GM21717 (cell line): ENCODE data around the gene ARHGEF10L.

Experiments
- ATAC-seq: cut with Tn5 transposase; IDR thresholded peaks from one replicate; pipeline ENCODE4 v1.9.1; 2021; ENCODE audit warnings: mild to moderate bottlenecking, moderate library complexity; ENCODE audit not compliant: unreplicated experiment

ARHGEF10L gene

DNA sequence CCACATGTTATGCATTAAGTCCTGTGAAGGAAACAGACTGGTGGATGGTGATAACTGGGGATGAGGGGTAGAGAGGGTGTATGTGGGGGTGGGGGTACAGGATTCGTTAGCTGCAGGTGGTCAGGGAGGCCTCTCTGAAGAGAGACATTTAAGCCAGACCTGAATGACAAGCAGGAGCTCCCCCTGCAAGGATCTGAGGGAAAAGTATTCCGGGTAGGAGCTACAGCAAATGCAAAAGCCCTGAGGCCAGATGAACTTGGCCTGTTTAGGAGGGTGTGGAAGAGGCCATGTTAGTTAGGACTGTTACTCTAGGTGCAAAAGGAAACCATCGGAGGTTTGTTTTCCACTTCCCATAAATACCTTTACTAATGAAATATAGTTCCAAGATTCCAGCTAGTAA is 9.9 kb downstream of the ARHGEF10L start:
- no peak for ATAC-seq

GRCh38 chr1:17550729-17551584 is 11.5 kb downstream of the ARHGEF10L start:
- no peak for ATAC-seq

- ATAC-seq, result no peak
Measured at GRCh38 chr1:17551755-17552234, 12.3 kb downstream of the ARHGEF10L start.

DNA sequence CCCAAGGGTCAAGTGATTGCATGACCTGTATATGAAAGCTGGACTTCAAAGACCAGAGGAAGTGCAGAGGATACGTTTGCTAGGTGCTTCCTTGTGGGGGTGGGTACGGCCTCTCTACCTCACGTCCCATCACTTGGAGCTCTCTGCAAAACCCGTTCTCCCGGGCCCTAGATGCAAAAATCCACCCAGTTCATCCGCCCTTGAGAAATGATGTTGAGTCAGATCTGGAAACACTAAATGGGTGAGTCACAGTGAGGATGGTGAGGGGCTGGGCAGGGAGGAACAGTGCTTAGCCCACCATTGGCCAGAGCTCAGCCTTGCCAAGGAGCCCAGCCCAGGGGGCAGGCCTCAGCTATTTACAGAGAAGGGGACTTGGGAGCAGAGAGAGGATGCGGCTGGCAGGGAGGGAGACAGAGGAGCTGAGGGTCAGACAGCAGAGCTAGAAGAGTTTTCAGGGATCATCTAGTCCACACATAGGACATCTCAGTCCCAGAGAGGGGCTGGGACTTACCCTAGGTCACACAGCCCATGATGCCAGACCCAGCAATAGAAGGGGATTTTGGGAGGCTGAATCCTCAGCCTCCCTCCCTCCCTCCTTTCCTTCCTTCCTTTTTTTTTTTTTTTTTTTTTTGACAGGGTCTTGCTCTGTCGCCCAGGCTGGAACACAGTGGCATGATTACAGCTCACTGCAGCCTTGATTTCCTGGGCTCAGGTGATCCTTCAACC is 14.6 kb downstream of the ARHGEF10L start:
- ATAC-seq, result no peak

GRCh38 chr1:17554954-17555353 is 15.5 kb downstream of the ARHGEF10L start:
- no peak for ATAC-seq

GRCh38 chr1:17557986-17558385 is 18.5 kb downstream of the ARHGEF10L start:
- ATAC-seq, result no peak

DNA sequence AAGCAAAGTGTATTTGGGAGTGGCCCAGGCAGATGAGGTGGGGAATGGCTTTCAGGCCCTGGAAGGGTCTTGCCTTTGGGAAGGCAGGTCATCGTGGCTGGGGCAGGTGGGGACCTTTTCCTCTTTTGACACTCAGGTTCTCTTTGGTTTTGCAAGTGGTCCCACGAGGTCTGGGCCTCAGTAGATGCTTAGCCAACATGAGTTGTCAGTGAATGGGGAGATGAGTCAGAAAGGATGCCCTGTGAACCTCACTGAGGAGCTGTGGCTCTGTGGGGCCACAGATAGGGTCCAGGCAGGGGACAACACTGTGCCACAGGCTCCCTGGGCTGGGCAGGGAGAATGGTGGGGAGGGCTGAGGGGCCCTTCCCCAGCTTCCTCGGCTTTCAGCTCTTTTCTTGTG is 19.0 kb downstream of the ARHGEF10L start:
- ATAC-seq, result no peak

- no peak for ATAC-seq
Measured at GRCh38 chr1:17558954-17559614, 19.6 kb downstream of the ARHGEF10L start.

DNA sequence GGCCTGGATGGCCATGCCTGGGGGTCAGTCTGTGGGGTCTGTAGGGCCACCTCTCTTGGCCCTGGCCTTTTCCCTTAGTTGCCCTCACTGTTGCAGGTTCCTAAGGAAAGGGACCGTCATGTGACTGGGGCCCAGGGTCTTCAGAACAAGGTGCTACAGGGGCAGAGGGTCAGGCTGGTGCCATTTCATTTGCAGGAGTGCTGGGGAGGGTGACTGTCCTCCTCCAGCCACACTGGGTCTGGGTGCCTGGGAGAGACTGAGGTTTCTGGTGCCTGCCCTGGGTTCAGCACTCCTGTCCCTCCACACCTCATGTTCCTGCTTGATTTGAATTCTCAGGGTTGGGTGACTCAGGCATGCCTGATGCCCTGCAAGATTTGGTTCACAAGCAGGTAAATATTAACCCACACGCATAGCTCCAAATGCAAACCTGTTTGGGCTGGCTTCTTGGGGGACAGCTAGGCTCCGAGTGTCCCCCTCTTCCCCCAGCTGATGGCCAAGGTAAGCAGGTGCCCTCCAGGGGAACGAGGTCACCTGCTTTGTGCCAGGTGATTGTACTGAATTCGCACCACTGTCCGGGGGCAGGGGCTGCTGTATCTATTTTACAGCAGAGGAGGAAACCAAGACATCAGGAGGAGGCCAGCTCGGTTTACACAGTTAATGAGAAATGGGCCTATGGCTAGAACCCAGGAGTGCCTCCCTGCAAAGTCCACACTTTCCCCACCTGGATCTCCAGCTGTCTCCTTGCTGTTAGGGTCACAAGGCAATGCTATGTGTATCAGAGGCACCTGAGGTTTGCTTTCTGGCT is 20.3 kb downstream of the ARHGEF10L start:
- no peak for ATAC-seq

DNA sequence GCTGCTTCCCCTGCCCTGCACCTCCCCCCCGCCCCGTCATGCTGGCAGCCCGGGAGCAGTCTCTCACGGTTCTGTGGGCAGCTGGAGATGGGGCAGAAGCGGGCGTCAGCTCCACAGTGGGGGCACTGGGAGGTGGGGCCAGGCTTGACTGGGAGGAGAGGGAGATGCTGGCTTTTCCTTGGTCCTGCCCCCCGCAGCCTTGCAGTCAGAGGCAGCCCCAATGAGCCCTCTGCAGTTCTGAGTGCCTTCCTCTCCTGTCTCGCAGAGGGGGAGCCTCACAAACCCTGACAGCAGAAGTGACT is 21.7 kb downstream of the ARHGEF10L start:
- no peak for ATAC-seq

DNA sequence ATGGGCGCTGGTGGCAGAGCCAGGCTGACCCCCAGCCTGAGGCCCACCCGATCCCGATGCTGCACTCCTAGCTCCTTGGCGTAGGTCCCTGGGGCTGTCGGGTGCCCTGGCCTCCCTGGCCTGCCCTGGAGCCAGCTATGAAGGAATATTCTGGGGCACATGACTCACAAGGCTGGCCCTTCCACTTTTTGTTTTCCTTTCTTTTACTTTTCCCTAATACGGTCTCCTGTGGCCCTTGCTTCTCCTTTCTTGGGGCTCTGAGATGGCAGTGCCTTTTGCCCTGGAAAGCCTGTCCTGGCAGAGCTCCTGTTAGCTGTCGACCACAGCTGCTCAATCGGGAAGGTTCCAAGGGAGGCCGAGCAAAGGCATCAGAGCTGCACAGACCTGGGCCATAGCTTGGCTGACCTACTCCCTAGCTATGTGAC is 22.1 kb downstream of the ARHGEF10L start:
- no peak for ATAC-seq

GRCh38 chr1:17562375-17562774 is 22.9 kb downstream of the ARHGEF10L start:
- ATAC-seq, result no peak

DNA sequence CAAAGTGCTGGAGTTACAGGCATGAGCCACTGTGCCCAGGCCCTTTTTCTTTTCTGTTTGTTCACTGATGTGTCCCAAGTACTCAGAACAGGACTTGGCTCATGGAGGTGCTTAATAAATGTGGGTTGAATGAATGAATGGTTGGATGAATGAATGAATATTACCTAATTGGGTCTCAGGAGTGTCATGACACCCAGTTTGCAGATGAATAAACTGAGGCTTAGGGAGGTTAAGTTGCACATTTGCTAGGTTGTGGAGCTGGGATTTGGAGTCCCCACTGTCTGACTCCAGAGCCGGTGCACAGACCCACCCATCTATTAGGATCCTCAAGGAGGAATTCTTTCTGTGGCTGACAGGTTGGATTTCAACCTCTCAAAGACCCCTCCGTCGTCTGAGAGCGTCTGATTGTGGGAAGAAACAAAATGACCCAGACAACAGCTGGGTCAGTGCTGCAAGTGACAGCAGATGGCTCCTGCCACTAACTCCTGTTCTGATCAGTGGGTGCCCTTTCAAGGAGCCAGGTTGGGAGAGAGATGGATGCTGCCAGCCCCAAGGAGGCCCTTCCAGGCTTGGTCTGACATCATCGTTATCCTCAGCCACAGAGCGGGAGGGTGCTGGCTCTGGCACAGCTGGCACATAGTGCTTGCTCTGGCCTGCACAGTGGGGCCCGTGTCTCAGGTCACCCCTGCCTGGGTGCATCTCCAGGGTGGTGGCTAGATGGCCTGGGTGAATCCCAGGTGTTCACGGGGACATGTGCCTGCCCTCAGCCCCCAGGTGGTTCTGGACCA is 24.2 kb downstream of the ARHGEF10L start:
- ATAC-seq, result no peak

DNA sequence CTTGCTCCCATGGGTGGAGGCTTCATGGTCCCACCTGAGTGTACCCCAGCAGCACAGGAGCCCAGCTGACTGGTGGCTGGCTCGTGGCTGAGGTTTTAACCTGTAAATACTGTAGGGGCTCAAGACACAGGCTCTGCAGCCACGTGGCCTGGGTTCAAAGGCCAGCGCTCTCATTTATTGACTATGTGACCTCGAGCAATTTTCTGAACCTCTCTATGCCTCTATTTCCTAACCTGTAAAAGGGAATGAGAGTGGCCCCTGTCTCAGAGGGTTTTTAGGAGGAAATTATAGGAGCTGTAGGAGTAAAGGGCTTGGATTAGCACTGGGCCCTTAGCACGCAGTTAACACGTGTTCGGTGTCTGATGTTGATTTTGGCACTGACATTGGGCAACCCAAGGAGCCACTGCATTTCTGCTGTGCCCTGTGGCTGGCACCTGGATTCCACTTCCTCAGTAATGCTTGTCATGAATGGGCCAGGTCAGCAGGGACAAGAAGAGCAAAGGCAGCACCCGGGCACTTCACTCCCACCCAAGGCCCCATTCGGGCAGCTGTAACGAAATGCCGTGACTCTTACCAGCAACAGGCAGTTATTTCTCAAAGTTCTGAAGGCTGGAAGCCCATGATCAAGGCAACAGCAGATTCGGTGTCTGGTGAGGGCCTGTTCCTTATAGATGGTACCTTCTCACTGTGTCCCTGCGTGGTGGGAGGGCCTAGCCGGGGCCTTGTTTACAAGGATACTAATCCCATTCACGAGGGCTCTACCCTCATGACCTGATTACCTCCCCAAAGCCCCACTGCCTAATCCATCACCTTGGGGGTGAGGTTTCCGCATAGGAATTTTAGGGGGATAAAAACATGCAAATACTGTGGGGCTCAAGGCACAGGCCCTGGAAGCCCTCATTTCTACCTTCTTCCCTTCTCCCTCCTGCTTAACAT is 25.2 kb downstream of the ARHGEF10L start:
- ATAC-seq, result no peak

DNA sequence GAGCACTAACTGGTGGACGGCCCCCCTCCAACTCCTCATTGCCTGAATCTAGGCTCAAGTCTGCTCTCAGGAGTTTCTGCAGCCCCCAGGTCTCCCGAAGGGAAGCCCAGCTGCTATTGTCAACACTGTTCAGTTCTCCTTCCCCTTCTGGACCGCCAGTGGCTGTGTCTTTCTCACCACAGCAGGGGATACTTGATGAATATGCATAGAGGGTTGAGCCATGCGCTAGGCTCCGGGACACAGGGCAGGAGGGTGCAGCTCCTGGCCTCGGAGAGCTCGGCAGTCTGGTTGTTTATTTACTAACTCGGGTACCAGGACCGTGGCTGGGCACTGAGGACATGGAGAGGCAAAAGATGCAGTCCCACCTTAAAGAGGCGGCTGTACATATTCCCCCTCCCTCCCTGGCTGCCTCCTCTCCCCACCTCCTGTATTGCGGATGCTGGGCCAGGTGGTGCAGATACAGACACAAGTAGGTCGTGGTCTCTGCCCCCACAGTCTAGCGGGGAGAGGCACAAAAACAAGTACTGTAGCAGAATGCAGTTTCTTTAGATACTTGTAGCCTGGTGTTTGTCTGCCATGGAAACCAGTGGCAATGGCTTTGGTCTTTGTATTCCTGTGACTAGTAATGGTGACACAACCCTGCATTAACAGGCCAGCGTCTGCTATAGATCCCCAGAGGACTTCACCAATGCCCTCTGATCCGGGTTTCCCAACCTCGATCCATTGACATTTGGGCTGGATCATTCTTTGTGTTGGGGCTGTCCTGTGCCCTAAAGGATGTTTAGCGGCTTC is 26.2 kb downstream of the ARHGEF10L start:
- ATAC-seq, result no peak

- ATAC-seq, result no peak
Measured at GRCh38 chr1:17566417-17566816, 26.9 kb downstream of the ARHGEF10L start.

DNA sequence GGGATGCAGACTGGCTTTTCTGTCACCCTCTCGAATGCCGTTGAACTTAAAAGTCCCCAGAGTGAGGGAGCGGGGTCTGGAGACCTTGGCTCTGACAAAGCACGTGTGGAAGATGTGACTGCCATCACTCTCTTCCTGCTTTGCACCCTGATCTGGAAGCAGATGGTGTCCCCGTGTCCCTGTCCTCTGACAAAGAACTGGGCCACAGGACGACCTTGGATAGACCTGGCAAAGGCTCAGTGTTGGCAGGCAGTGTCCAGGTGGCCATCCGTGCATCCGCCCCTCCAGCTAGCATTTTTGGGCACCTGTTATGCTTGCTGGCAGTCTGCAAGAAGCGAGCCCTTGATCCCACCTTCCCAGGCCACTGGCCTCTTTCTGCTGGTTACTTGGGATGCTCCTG is 27.4 kb downstream of the ARHGEF10L start:
- ATAC-seq, result no peak

DNA sequence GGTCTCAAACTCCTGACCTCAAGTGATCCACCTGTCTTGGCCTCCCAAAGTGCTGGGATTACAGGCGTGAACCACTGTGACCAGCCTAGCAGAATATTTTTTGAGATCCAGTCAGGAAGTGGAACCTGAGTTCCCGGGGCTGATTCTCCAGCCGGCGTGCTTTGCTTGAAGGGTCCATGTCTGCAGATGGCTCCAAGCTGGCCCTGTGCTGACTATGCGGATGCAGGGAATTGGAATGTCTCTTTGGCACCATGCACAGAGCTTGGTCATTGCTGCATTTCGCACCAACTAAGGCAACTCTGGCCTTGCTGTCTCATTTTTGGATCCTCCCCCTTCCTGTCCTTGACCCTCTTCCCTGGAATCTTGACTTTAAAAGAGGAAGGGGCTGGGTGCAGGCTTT is 28.1 kb downstream of the ARHGEF10L start:
- ATAC-seq, result no peak
